ENCODE results near the gene TULP4.

- TF ChIP-seq CTCF (IDR thresholded peaks at IDR 0.05) (no peak), POLR2A (IDR thresholded peaks at IDR 0.05) (no peak)
Observed at GRCh38 chr6:158438226-158438625, 126.0 kb downstream of the TULP4 start.
